Memory B cell (primary cell): ENCODE data around the gene PCDHA5.
"Not testable (repeated sequence)": the region's sequence is repeated elsewhere in the genome, so short reads cannot be mapped to it uniquely, and the experiment has no call there.

Experiments
- ATAC-seq: fragments of 150-1000 bp; cut with Tn5 transposase; 2 replicates; pipeline ENCODE4 v1.10.0; 2021; ENCODE audit warnings: low read depth, mild to moderate bottlenecking, moderate library complexity
- DNase-seq, 2 donors: peaks; one replicate each; pipeline ENCODE4 v3.0.0; 2022; ENCODE audit warnings: low spot score in 2 of 2
- H3K27ac Mint-ChIP-seq: one replicate; pipeline ENCODE4 v1.8.0; 2022; ENCODE audit warnings: mild to moderate bottlenecking, moderate library complexity, mixed read lengths
- H3K27me3 Mint-ChIP-seq: one replicate; pipeline ENCODE4 v1.8.0; 2022; ENCODE audit warnings: mixed read lengths
- H3K36me3 Mint-ChIP-seq: one replicate; pipeline ENCODE4 v1.8.0; 2022; ENCODE audit warnings: mild to moderate bottlenecking, mixed read lengths
- H3K4me1 Mint-ChIP-seq: one replicate; pipeline ENCODE4 v1.8.0; 2022; ENCODE audit warnings: mixed read lengths
- H3K4me3 Mint-ChIP-seq: one replicate; pipeline ENCODE4 v1.8.0; 2022; ENCODE audit warnings: mild to moderate bottlenecking, moderate library complexity, mixed read lengths
- H3K9me3 Mint-ChIP-seq: one replicate; pipeline ENCODE4 v1.8.0; 2022; ENCODE audit warnings: mixed read lengths

Gene PCDHA5

DNA sequence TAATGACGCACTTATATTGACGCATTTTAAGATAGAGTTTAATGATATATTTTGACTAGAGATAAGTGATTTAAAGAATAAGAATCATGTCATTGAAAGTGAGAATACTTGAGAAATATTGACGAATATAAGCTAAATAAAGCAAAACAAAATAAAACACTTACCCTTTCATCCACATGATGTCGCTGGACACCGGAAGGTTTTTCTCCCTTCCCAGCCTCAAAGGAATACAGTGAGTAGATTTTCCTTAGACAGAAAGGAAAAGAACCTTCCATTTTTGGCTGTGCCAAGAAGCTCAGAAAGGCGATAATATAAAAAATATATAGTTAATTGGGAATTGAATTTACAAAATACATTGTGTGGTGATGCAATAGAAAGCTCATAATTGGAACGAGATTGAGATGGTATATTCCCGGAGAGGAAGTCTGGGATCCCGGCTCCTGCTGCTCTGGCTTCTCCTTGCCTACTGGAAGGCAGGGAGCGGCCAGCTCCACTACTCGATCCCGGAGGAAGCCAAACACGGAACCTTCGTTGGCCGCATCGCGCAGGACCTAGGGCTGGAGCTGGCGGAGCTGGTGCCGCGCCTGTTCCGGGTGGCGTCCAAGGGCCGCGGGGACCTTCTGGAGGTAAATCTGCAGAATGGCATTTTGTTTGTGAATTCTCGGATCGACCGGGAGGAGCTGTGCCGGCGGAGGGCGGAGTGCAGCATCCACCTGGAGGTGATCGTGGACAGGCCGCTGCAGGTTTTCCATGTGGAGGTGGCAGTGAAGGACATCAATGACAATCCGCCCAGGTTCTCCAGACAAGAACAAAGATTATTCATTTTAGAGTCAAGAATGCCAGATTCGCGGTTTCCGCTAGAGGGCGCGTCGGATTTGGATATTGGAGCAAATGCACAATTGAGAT lies at the start of gene PCDHA5:
TSS of gene PCDHA5 (plus strand) at position 239 of the 906 bp plus-strand sequence.
- no peak for ATAC-seq

DNA sequence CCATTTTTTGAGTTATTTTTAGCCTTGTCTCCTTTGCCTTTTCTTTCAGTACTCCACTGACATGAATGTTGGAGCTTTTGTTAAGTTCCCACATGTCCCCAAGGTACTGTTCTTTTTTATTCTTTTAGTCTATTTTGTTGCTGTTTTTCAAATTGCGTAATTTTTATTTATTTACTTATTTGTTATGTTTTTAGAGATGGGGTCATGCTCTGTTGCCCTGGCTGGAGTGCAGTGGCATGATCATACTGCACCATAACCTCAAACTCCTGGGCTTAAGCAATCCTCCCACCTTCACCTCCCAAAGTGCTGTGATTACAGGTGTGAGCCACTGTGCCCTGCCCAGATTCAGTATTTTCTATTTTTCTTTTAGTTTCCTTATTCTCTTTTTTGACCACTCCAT lies 40.9 kb upstream of the PCDHA5 start:
- H3K9me3 Mint-ChIP-seq, result peaks cover 22% of the 10 kb centered on the region
- ATAC-seq (no peak), DNase-seq (no peak)
- H3K4me1 Mint-ChIP-seq, result no peaks in the 10 kb centered on the region
- H3K4me3 Mint-ChIP-seq, result no peak overlapping the region
- peaks cover 3% of the 10 kb centered on the region for H3K36me3 Mint-ChIP-seq
- peaks cover 3% of the 10 kb centered on the region for H3K27me3 Mint-ChIP-seq
- H3K27ac Mint-ChIP-seq, result no peak overlapping the region

More for the DNA sequence above, at the start of gene PCDHA5:
- H3K27ac Mint-ChIP-seq, result no peak within 1 kb of the TSS
- H3K9me3 Mint-ChIP-seq, result peaks cover 2% of the 10 kb centered on the region
- no peaks in the 10 kb centered on the region for H3K4me1 Mint-ChIP-seq
- H3K4me3 Mint-ChIP-seq, result no peak within 1 kb of the TSS
- no peak for DNase-seq
- H3K36me3 Mint-ChIP-seq, result no peaks in the 10 kb centered on the region
- H3K27me3 Mint-ChIP-seq, result peaks cover 3% of the 10 kb centered on the region

DNA sequence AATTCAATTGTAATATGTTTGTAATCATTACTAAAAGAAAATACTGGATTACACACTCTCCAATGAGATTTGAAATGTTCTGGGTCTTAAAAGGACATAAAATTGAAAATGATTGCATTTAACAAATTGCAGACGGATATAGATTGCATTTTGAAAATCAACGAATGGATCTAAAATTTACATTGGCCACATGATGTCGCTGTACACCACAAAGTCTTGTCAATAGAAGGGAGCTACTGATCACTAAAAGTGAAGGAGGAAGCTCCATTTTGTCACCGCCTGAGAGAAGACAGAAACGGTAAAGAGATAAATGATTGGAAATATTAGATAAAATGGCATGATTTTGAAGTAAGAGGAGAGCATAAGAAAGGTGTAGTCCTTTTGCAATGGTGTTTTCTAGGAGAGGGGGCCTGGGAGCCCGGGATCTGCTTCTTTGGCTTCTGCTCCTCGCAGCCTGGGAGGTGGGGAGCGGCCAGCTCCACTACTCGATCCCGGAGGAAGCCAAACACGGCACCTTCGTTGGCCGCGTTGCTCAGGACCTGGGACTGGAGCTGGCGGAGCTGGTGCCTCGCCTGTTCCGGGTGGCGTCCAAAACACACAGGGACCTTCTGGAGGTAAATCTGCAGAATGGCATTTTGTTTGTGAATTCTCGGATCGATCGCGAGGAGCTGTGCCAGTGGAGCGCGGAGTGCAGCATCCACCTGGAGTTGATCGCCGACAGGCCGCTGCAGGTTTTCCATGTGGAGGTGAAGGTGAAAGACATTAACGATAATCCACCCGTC lies 35.3 kb upstream of the PCDHA5 start, which contains the start of gene PCDHA1:
TSS of gene PCDHA1 (plus strand) at position 236 of the 782 bp plus-strand sequence.
- H3K27ac Mint-ChIP-seq, result no peak within 1 kb of the TSS
- peaks cover 5% of the 10 kb centered on the region for H3K36me3 Mint-ChIP-seq
- H3K4me3 Mint-ChIP-seq, result no peak within 1 kb of the TSS
- H3K4me1 Mint-ChIP-seq, result no peaks in the 10 kb centered on the region
- ATAC-seq (no peak), DNase-seq (no peak)
- peaks cover 14% of the 10 kb centered on the region for H3K9me3 Mint-ChIP-seq
- peaks cover 6% of the 10 kb centered on the region for H3K27me3 Mint-ChIP-seq

DNA sequence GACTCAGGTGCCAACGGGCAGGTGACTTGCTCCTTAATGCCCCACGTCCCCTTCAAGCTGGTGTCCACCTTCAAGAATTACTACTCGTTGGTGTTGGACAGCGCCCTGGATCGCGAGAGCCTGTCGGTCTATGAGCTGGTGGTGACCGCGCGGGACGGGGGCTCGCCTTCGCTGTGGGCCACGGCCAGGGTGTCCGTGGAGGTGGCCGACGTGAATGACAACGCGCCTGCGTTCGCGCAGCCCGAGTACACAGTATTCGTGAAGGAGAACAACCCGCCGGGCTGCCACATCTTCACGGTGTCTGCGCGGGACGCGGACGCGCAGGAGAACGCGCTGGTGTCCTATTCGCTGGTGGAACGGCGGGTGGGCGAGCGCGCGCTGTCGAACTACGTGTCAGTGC lies 34.0 kb upstream of the PCDHA5 start:
- not testable (repeated sequence) for H3K4me1 Mint-ChIP-seq, H3K27ac Mint-ChIP-seq, H3K27me3 Mint-ChIP-seq, ATAC-seq, H3K36me3 Mint-ChIP-seq, H3K4me3 Mint-ChIP-seq, DNase-seq
- peaks cover 14% of the 10 kb centered on the region for H3K9me3 Mint-ChIP-seq

DNA sequence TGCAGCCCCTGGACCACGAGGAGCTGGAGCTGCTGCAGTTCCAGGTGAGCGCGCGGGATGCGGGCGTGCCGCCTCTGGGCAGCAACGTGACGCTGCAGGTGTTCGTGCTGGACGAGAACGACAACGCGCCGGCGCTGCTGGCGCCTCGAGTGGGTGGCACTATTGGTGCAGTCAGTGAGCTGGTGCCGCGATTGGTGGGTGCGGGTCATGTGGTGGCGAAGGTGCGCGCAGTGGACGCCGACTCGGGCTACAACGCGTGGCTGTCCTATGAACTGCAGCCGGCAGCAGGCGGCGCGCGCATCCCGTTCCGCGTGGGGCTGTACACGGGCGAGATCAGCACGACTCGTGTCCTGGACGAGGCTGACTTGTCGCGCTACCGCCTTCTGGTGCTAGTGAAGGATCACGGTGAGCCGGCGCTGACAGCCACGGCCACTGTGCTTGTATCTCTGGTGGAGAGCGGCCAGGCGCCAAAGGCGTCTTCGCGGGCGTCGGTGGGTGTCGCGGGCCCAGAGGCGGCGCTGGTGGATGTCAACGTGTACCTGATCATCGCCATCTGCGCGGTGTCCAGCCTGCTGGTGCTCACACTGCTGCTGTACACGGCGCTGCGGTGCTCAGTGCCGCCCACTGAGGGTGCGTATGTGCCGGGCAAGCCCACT lies 33.4 kb upstream of the PCDHA5 start:
- DNase-seq, H3K4me3 Mint-ChIP-seq, H3K27ac Mint-ChIP-seq, H3K27me3 Mint-ChIP-seq, H3K36me3 Mint-ChIP-seq, ATAC-seq, H3K4me1 Mint-ChIP-seq: not testable (repeated sequence)
- H3K9me3 Mint-ChIP-seq, result peaks cover 13% of the 10 kb centered on the region

DNA sequence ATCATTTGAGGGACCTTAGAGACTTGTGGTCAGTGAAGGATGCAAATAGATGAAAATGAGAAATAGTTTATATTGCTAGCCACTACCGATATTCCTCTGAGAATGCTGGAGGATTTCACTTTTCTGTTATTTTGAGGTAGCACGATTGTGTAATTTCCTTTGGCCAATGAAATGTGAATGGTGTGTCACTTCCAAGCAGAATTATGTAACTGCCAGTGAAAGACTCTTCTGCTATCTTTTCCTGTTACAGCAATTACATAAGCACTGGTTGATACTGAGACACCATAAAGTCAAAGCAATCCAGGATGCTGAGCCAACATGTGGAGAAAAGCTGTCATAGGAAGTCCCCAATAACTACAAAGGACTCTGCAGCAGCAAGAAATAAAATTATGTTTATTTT lies 30.3 kb upstream of the PCDHA5 start:
- H3K4me3 Mint-ChIP-seq, result no peak overlapping the region
- no peak for ATAC-seq
- DNase-seq, result no peak
- peaks cover 3% of the 10 kb centered on the region for H3K36me3 Mint-ChIP-seq
- no peak overlapping the region for H3K27ac Mint-ChIP-seq
- peaks cover 7% of the 10 kb centered on the region for H3K9me3 Mint-ChIP-seq
- no peaks in the 10 kb centered on the region for H3K4me1 Mint-ChIP-seq
- H3K27me3 Mint-ChIP-seq, result peaks cover 7% of the 10 kb centered on the region

DNA sequence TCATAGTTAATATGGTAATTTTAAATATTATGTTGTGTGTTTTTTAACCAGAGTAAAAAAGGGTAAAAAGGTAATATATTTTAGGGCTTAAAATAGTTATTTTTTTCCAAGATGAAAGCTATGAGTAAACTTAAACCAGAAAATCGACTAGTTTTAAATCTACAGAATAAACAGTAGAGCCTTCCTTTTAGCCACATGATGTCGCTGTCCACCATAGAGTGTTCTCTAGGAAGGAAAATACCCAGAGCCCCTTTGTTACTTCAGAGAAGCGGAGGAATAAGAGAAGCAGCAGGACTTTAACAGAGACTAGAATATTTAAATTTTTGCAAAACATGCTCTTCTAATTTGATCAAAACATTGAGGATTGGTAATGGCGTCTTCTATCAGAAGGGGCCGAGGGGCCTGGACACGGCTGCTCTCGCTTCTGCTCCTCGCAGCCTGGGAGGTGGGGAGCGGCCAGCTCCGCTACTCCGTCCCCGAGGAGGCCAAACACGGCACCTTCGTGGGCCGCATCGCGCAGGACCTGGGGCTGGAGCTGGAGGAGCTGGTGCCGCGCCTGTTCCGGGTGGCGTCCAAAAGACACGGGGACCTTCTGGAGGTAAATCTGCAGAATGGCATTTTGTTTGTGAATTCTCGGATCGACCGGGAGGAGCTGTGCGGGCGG lies 26.7 kb upstream of the PCDHA5 start, which contains the start of gene PCDHA2:
TSS of gene PCDHA2 (plus strand) at position 258 of the 664 bp plus-strand sequence.
- H3K36me3 Mint-ChIP-seq, result peaks cover 1% of the 10 kb centered on the region
- no peaks in the 10 kb centered on the region for H3K4me1 Mint-ChIP-seq
- peaks cover 4% of the 10 kb centered on the region for H3K27me3 Mint-ChIP-seq
- H3K4me3 Mint-ChIP-seq, result no peak within 1 kb of the TSS
- peaks cover 6% of the 10 kb centered on the region for H3K9me3 Mint-ChIP-seq
- DNase-seq, result no peak
- no peak for ATAC-seq
- H3K27ac Mint-ChIP-seq, result no peak within 1 kb of the TSS

DNA sequence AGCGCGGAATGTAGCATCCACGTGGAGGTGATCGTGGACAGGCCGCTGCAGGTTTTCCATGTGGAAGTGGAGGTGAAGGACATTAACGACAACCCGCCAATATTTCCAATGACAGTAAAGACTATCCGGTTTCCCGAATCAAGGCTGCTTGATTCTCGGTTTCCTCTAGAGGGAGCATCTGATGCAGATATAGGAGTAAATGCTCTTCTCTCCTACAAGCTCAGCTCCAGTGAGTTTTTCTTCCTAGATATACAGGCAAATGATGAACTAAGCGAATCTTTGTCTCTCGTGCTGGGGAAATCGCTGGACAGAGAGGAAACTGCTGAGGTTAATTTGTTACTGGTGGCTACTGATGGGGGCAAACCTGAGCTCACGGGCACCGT lies 26.2 kb upstream of the PCDHA5 start:
- no peak for DNase-seq
- H3K4me1 Mint-ChIP-seq, result no peaks in the 10 kb centered on the region
- peaks cover 4% of the 10 kb centered on the region for H3K27me3 Mint-ChIP-seq
- no peak overlapping the region for H3K27ac Mint-ChIP-seq
- peaks cover 1% of the 10 kb centered on the region for H3K36me3 Mint-ChIP-seq
- H3K4me3 Mint-ChIP-seq, result no peak overlapping the region
- no peak for ATAC-seq
- H3K9me3 Mint-ChIP-seq, result peaks cover 7% of the 10 kb centered on the region

DNA sequence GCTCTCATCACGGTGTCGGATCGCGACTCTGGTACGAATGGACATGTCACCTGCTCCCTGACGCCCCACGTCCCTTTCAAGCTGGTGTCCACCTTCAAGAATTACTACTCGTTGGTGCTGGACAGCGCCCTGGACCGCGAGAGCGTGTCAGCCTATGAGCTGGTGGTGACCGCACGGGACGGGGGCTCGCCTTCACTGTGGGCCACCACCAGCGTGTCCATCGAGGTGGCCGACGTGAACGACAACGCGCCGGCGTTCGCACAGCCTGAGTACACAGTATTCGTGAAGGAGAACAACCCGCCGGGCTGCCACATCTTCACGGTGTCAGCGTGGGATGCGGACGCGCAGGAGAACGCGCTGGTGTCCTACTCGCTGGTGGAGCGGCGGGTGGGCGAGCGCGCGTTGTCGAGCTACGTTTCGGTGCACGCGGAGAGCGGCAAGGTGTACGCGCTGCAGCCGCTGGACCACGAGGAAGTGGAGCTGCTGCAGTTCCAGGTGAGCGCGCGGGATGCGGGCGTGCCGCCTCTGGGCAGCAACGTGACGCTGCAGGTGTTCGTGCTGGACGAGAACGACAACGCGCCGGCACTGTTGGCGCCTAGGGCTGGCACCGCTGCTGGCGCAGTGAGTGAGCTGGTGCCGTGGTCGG lies 25.2 kb upstream of the PCDHA5 start:
- H3K9me3 Mint-ChIP-seq, H3K4me1 Mint-ChIP-seq, DNase-seq, H3K4me3 Mint-ChIP-seq, H3K27me3 Mint-ChIP-seq, ATAC-seq, H3K36me3 Mint-ChIP-seq, H3K27ac Mint-ChIP-seq: not testable (repeated sequence)

DNA sequence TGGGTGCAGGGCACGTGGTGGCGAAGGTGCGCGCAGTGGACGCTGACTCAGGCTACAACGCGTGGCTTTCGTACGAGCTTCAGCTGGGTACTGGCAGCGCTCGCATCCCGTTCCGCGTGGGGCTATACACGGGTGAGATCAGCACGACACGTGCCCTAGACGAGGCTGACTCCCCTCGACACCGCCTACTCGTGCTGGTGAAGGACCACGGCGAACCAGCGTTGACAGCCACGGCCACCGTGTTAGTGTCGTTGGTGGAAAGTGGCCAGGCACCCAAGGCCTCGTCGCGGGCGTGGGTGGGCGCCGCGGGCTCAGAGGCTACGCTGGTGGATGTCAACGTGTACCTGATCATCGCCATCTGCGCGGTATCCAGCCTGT lies 24.7 kb upstream of the PCDHA5 start:
- H3K4me3 Mint-ChIP-seq, result no peak overlapping the region
- H3K27me3 Mint-ChIP-seq, result peaks cover 2% of the 10 kb centered on the region
- H3K36me3 Mint-ChIP-seq, result peaks cover 1% of the 10 kb centered on the region
- no peak for ATAC-seq
- no peak overlapping the region for H3K27ac Mint-ChIP-seq
- peaks cover 7% of the 10 kb centered on the region for H3K9me3 Mint-ChIP-seq
- no peak for DNase-seq
- no peaks in the 10 kb centered on the region for H3K4me1 Mint-ChIP-seq

DNA sequence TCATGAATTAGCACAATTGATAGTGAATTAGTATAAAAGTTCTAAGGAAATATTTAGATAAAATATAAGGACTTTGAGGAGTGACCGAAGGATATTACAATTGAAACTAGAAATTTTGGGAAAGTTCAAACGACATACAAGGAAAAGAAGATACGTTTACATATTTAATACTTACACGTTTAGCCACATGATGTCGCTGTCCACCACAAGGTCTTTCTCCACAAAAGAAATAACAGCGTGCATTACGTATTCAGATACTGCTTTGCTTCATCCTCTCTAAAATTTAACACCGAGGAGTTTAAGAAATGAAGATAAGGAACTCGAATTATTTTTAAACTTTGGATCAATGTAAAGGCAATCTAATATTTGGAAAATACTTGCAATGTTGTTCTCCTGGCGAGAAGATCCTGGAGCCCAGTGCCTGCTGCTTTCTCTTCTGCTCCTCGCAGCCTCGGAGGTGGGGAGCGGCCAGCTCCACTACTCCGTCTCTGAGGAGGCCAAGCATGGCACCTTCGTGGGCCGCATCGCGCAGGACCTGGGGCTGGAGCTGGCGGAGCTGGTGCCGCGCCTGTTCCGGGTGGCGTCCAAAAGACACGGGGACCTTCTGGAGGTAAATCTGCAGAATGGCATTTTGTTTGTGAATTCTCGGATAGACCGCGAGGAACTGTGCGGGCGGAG lies 20.5 kb upstream of the PCDHA5 start, which contains the start of gene PCDHA3:
TSS of gene PCDHA3 (plus strand) at position 242 of the 678 bp plus-strand sequence.
- Mint-ChIP-seq H3K27me3 (peaks cover 2% of the 10 kb centered on the region), H3K36me3 (peaks cover 1% of the 10 kb centered on the region), H3K4me1 (no peaks in the 10 kb centered on the region), H3K27ac (no peak within 1 kb of the TSS), H3K4me3 (no peak within 1 kb of the TSS), H3K9me3 (peaks cover 9% of the 10 kb centered on the region)
- DNase-seq, result no peak
- no peak for ATAC-seq

DNA sequence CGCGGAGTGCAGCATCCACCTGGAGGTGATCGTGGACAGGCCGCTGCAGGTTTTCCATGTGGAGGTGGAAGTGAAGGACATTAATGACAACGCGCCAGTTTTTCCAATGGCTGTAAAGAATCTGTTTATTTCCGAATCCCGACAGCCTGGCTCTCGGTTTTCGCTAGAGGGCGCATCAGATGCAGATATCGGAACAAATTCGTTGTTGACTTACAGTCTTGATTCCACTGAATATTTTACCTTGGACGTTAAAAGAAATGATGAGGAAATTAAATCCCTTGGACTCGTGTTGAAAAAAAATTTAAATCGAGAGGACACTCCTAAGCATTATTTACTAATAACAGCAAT lies 19.9 kb upstream of the PCDHA5 start:
- DNase-seq, result no peak
- H3K27ac Mint-ChIP-seq, result no peak overlapping the region
- peaks cover 1% of the 10 kb centered on the region for H3K36me3 Mint-ChIP-seq
- no peak for ATAC-seq
- H3K4me1 Mint-ChIP-seq, result no peaks in the 10 kb centered on the region
- H3K4me3 Mint-ChIP-seq, result no peak overlapping the region
- H3K9me3 Mint-ChIP-seq, result peaks cover 9% of the 10 kb centered on the region
- H3K27me3 Mint-ChIP-seq, result peaks cover 2% of the 10 kb centered on the region

DNA sequence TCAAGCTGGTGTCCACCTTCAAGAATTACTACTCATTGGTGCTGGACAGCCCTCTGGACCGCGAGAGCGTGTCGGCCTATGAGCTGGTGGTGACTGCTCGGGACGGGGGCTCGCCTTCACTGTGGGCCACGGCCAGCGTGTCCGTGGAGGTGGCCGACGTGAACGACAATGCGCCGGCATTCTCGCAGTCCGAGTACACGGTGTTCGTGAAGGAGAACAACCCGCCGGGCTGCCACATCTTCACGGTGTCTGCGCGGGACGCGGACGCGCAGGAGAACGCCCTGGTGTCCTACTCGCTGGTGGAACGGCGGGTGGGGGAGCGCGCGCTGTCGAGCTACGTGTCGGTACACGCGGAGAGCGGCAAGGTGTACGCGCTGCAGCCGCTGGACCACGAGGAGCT lies 19.0 kb upstream of the PCDHA5 start:
- not testable (repeated sequence) for ATAC-seq, DNase-seq, H3K27ac Mint-ChIP-seq, H3K36me3 Mint-ChIP-seq, H3K4me3 Mint-ChIP-seq, H3K27me3 Mint-ChIP-seq, H3K4me1 Mint-ChIP-seq, H3K9me3 Mint-ChIP-seq
